Measurements from ENCODE around the gene GARS1.

Gene GARS1

DNA sequence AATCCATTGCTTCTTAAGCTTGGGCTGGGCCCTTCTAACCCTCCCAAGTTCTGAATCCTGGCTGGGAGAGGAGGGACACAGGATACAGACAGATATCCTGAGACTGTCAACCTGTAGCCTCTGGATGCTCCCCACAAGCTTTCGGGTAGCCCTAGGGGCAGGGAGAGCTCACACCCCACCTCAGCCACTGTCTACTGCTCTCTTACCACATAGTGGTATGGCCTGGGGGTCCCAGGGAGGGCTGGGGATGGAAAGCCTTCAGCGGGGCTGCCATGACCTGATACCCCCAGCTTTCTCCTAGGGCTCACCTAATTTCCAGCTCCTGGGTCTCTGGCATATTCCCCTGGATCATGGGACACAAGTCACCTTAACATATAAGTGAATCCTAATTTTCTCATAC lies 62.5 kb downstream of the GARS1 start:
- no peak for DNase-seq

DNA sequence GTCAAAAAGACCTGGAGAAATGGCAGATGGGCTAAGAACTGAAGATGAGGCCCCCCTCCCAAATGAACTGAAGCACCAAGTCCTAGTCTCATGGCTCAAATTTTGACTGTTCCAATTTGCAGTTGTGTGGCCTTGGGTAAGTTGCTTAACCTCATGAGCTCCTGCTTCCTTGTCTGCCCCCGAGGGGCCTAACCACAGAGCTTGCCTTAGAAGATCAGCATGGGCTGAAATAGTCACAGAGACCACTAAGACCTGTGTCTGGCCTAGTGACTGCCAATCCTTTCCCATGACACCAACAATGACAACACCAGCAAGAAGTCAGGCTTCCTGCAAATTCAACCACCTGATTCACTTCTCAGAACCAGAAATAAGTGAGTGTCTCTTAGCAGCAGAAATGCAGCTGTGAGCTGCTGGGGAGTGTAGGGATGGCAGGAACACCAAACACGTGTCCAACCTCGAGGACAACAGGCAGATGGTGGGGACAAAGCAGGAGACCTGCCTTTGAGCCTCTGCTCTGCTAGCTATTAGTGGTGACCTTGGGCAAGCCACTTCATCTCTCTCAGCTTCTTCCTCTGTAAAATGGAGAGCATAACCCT lies 63.9 kb downstream of the GARS1 start:
- peak; percentile 35 for DNase-seq

DNA sequence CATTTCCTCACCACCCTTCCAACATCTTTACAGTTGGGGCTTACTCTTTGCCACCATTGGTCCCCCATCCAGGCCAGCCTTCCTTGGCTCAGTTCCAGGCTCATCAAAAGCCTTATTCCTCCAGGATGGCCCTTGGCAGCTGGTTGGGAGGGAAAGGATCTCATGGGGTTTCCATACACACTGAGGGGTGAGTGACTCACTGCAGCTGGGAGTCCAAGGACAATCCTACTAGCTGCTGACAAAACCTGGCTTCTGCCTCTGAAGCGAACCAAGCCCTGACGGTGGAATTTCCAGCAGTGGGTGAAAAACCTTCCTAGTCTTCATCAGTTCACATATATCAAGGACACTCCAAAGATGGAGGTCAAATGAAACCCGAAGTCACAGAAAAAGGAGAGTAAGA lies 64.6 kb downstream of the GARS1 start:
- DNase-seq: no peak

DNA sequence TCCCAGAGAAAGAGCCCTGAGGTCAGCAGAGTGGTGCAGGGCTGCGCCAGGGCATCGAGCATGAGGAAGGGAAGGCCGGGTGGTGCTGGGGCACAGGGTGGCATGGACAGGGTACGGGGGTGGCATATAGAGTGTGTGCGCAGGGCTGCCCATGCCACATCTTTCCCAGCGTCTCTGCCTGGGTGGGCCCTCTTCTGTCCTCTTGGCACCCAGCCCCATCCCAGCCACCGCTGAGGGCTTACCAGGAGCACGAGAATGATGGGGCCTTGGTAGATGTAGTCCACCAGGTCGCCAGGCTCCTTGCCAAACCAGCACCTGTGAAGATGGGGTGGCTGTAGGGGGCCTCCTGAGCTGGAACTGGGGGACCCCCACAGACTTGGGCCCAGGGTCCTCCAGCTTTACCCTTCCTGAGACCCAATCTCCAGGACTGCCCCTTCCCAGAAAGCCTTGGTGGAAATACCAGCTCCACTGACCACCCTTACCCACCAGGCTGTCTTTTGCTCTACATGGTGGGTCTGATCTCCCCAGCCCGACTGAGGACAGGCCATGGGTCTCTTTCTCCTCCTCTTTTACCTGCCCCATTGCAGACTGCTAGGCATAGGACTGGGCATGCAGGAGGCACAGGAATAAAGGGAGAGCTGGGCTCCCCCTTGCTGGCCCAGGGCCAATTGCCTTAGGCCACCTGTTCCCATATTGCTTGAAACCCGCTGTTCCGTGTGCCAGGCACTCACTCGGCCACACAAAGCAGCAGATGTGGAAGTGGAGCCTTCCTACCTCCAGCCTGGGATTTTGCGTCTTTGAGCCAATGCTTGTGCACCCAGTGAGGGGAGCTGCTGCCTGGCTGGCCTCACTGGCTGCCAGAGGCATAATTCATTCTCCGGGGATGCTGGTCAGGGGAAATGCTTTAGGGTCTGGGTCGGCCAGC lies 65.9 kb downstream of the GARS1 start:
- no peak for DNase-seq

DNA sequence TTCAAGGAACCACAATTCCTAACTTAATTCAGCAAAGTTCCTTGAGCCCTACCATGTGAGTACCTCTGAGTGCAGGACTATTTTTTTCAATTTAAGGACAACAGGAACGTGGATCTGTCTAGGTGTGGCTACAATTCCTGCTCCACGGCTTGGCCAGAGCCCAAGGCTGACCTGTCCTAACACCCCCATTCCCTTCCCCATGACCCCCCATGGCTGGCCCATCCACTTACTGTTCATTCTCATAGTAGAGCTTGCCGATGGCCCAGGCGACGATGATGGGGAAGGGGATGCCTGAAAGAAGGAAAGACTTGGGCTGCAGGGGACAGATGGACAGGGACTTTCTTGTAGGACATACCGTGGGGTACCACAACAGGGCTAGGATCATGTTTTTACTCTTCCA lies 67.2 kb downstream of the GARS1 start:
- DNase-seq: no peak

DNA sequence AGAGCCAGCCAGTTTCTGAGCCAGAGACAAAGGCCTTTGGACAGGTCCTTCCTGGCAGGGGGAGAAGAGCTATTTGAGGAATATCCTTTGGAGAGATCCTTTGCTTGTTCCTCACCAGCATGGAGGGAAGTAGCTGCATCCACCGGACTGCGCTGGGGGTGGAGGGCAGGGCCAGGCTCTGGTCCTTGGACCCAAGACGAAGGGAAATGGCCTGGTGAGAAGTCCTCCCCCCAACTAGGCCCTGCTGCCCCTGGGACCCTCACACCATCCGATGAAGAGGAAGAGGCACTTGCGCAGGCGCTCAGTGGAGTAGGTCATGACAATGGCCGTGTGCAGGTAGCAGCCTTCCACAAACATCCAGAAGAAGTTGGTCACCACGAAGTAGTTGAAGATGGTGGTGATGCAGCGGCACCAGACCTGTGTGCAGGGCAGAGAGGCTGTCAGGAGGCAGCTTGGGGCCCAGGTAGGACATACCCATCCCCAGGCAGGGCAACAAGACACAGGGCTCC lies 67.8 kb downstream of the GARS1 start:
- DNase-seq: no peak

DNA sequence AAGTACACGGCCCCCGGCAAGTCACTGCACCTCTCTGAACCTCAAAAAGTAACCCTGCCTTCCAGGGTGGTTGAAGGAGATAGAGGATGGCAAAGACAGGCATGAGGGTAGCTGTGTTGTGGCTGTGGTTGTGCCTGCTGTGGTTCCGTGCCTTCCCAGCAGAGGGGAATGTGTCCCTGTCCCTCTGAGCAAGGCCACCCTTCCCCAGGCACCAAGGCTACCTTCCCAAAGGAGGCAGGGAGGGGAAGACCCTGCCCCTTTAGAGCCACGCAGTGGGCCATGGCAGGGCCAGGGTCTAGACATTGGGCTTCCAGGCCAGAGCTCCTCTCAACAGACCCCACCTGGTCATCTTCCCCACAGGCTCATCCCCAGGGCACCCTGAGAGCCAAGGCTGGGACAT lies 68.7 kb downstream of the GARS1 start:
- DNase-seq: no peak

DNA sequence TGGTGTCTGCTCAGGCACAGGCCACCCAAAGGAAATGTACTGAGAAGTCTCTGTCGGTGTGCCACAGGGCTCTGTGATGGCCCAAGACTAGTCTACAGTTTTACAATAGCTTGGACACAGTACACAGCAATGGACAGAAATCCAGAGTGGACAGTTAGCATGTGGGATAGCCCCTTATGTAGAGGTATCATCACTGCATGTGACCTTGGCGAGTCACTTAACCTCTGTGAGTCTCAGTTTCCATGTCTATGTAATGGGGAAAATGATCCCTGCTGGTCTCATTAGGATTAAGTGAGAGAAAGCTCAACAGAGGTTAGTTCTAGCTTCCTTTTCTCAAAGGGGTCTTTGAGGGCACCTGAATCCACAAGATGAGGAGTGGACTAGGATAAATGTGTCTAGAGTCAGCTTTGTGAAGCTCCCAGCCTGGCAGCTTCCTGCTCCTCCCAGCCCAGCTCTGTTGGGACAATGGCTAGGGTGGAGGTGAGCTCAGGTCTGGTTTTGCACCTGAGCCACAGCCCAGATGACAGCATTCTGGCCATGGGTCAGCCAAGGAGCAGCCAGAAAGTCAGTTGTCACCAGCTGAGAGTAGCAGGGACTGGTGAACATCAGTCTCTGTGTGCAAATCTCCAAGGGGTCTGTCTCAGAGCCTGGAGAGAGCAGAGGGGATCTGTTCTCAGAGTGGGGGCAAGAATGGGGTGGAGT lies 69.7 kb downstream of the GARS1 start:
- no peak for DNase-seq

DNA sequence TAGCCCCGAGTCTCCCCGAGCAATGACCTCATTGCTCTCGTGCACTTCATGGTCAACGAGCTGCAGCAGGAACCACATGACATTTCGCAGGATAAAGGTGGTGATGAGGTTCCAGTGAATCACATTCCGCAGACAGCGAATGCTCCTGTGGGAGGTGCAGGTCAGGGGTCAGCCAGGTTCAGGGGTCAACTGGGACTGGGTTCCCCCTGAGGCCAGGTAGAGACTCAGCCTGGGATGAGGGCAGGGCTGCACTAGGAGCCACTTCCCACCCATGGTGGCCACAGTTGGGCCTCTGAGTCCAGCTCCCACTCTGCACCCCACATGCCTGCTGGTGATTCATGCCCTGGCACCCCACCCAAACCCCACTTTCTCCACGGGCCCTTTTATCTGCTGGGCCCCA lies 70.4 kb downstream of the GARS1 start:
- DNase-seq: no peak

DNA sequence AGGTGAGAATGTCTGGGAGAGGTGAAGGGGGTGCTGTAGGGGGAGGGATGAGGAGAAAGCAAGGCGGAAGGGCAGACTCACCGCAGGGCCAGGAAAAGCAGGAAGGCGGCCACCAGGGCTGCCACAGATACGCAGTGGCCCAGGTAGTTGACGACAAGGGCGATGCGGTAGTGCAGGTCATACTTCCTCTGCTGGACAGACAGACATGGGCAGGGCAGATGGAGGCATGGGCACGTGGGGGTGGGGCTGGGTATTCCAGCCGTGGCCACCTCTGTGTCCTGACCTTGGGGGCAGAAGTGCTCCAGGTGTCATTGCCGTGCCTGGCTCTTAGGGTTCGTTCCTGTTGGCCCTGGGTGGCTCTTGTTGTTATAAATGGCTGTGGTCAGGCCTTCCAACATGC lies 70.8 kb downstream of the GARS1 start:
- DNase-seq: no peak

DNA sequence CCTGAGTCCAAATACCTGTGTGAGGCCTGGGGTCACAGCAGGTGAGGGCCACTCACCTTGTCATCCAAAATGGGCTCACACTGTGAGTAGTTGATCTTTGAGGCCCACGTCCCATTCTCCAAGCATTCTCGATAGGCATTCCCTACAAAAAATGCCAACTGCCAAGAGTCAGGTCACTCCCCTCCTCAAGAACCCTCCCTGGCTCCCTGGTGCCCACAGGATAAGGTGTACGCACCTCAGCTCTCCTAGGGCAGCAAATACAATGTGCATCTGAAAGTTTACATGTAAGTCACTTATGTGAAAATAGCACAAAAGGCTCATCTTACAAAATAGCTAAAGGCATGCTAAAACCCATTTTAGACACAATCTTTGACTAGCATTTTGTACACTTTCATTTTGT lies 72.5 kb downstream of the GARS1 start:
- no peak for DNase-seq

DNA sequence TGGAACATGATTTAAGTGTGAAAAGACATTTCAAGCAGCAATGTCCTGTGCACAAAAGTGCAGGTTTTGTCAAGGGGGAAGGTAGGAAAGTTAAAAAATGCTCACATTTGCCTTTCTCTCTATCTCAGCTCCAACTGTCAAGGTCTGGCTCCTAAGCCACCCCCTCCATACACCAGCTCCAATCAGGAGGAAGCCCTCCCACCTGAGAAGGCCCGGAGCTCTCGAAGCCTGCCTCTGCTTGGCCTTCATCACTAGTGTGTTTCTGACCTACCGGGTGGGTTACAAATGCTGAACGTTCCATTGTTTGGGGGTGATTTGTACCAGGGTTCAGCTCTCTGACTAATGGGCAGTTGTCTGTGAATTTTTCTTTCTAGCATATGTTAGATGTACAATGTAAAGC lies 73.4 kb downstream of the GARS1 start:
- no peak for DNase-seq

DNA sequence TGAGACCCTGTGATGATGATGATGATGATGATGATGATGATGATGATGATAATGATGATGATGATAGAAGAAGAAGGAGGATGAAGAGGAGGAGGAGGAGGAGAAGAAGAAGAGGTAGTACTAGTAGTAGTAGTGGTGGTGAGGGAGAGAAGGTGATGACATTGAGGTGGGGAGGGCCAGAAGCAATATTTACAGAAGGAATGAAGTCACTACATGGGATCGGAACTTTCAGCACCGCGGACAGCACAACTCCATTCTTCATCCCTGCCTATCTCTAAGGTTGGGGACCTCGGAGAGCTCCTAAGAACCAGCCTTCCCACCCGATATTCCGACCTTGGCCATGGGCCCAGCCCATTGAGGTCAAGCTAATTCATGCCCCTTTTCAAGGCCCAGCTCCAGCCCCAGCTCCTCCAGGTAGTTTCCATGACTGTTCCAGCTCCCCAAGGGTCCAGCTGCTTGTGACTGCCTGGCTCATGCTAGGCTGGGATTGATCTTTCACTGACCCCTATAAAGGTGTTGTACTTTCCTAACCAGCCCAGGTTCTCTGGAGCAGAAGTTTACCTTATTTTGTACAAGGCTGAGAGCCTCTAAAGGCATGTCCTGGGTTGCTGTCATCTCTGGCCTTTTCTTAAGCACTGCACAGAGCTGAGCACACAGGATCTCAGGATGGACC lies 77.3 kb downstream of the GARS1 start:
- DNase-seq: peak; percentile 88

DNA sequence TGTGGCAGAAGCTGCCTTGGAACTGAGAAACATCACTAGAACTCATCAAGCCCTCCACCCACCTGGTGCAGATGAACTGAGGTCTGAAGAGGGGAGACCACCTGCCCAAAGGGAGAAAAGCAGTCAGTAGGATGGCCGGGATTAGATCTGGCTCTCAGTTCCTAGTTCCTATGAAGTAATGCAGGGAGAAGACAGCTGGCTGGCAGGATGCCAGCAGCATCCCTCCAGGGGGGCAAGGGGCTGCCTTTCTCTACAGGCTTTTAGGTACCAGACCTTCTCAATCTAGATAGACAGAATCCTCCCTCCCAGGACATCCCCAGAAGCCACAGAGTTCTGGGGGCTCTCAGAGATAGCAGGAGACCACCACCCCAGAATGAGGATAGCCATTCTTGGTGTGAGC lies 79.7 kb downstream of the GARS1 start:
- DNase-seq: no peak

DNA sequence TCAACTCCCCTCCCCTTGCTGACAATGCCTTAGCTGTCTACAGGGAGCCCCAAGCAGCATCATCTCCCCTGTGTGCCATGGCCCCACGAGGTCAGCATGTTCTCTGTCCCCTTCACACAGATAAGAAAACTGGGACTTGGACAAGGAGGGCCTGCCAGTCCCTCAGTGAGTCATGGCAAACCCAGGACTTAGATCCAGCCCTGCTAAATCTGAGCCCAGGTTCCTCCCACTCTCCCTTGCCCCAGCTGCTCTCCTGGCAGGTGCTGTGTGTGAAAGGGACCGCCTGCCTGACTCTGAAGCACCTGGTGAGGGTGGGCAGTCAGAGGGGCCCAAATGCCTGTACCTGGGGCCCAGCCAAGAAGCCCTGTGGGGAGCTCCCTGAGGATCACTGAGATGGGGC lies 80.2 kb downstream of the GARS1 start:
- DNase-seq: no peak

DNA sequence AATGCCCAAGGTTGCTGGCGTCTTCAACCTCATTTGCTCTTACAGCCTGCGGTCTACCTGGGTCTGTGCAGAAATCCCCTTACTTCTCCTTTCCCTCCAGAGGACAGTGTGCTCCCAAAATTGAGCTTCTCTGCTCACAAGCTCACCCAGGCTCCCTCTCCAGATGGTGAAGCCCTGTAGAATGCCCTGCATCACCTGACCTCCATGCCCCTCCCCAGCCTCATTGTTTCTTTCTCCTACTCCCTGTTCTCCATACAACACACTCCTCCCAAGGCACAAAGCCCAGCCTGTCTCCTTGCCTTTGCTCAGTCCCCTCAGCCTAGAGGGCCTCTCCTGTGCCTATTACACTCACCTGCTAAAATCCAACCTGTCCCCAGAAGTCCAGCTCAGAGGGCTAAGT lies 84.1 kb downstream of the GARS1 start:
- DNase-seq: no peak

DNA sequence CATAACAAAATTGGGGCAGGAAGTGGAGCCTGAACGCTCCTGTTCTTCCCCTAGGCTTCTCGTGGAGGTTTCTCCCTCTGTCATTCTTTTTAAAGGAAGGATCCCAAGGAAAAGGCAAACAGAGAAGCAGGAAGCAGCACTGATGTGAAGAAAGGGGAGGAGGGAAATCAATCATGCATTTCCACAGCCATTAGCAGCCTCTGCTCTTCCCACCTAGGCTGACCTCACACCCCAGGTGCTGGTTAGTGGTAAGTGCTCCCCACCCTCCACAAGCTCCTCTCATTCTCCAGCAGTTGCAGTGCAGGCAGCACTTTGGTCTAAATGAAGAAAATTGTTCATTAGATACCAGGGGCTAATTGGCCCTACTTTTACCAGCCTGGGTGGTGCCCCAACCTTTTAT lies 85.0 kb downstream of the GARS1 start:
- DNase-seq: no peak

DNA sequence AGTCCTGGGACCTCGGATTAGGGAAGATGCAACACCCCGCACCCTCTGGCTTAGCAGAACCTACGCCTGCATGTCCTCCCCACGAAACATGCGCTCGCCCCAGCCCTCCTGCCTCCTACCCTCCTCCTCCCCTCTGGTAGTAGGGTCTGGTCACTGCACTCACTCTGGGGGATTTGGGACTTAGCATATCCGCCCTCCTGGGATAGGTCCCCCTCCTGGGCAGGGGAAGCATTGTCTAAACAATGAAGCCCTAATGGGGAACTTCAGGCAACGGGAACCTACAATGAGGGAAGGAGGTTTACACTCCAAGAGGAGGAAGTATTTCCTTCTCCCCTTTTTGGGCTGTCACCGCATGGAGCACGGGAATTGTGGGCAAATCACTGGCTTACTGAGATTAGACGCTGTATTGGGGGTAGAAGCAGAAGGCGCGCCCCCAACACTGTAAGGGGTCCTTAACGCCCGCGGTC lies 86.7 kb downstream of the GARS1 start:
- no peak for DNase-seq

DNA sequence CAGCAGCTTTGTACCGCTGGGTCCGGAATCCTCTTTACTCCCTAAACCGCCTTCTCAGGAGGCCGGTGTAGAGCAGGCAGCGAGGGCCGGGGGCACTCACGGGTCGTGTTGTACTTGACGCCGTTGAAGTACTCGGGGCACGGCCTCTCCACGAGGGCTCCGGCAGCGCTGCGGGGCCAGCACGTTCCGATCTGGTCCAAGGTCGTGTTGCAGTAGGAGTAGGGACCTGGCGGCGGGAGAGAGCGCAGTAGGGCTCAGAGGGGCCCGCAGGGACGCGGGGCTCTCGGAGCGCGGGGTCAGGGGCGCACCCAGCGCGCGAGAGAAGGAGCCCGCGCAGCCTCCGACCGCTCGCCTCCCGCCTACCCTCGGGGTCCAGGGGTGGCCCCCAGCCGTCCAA lies 87.1 kb downstream of the GARS1 start:
- no peak for DNase-seq

DNA sequence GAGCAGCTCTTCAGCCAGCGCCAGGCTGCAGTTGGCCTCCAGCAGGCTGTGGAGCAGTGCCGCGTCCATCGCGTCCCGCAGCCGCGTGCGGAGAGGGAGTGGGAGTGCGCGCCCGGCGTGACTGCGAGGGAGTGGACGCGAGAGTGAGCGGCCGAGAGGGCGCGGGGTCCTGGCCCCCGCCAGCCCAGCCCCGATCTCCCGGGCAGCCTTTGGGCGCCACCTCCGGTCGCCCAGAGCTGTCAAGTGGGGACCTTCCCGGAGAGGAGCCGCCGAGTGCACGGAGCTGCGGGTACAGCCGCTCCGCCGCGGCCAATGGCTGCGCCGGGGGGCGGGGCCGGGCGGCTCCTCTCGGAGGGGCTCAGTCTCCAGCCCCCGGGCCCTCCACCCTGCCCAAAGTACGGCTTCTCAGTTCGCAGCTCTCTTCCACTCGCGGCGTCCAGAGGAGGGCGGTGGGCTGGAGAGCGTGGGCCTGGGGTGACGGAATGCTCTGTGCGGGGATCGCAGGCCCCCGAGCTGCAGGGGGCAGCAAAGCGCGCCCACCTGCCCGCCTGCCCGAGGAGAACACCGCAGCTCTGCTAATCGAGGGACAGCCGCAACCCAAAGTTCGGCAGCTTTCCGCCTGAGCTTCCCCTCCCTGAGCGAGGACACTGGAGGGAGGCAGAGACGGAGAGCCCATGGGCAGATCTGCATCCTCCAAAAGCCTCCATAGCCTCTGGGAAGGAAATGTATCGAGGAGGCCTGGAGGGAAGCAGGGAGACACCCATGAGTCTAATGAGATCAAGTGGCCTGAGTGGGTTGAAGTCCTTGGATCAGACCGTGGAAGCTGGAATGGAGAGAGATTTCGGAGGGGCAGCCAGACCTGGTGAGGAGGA lies 87.8 kb downstream of the GARS1 start, which contains the start of gene CRHR2:
Gene CRHR2 (minus strand): TSS at position 245 of the 872 bp plus-strand sequence. CDS start 176 bp downstream, at position 69.
- DNase-seq: no peak

DNA sequence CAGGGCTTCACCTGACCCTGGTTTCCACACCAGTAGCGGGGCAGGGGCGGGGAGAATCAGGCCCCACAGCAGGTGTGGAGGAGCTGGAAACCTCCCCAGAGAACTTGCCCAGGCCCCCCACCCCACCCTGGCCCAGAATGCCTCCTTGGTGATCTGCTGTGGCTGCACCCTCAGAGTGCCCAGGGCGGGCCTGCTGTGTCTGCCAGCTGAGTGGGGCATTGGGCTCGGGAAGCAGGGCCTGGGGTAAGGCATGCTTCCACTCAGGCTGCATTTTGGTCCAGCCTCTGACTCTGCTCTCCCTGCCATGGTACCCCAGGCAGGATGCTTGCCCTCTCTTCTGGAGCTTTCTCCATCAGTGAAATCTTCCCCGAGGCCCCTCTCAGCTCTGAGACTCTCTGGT lies 88.6 kb downstream of the GARS1 start:
- no peak for DNase-seq
